Rectal smooth muscle tissue (tissue), 1 donor: Measurements from ENCODE around the gene FFAR1.

Experiments
- H3K27ac ChIP-seq: one replicate; pipeline ENCODE4 v1.7.0; 2013; ENCODE audit warnings: low read depth, low read length, inconsistent platforms
- H3K27me3 ChIP-seq: one replicate; pipeline ENCODE4 v1.7.0; 2013; ENCODE audit warnings: low read length; ENCODE audit not compliant: control insufficient read depth, insufficient read depth
- H3K36me3 ChIP-seq: one replicate; pipeline ENCODE4 v1.7.0; 2013; ENCODE audit warnings: low read length; ENCODE audit not compliant: control insufficient read depth, insufficient read depth
- H3K4me1 ChIP-seq: one replicate; pipeline ENCODE4 v1.7.0; 2013; ENCODE audit warnings: low read length; ENCODE audit not compliant: control insufficient read depth, insufficient read depth
- H3K4me3 ChIP-seq: one replicate; pipeline ENCODE4 v1.7.0; 2013; ENCODE audit warnings: low read length
- H3K9ac ChIP-seq: one replicate; pipeline ENCODE4 v1.7.0; 2013; ENCODE audit warnings: low read length

The FFAR1 gene

DNA sequence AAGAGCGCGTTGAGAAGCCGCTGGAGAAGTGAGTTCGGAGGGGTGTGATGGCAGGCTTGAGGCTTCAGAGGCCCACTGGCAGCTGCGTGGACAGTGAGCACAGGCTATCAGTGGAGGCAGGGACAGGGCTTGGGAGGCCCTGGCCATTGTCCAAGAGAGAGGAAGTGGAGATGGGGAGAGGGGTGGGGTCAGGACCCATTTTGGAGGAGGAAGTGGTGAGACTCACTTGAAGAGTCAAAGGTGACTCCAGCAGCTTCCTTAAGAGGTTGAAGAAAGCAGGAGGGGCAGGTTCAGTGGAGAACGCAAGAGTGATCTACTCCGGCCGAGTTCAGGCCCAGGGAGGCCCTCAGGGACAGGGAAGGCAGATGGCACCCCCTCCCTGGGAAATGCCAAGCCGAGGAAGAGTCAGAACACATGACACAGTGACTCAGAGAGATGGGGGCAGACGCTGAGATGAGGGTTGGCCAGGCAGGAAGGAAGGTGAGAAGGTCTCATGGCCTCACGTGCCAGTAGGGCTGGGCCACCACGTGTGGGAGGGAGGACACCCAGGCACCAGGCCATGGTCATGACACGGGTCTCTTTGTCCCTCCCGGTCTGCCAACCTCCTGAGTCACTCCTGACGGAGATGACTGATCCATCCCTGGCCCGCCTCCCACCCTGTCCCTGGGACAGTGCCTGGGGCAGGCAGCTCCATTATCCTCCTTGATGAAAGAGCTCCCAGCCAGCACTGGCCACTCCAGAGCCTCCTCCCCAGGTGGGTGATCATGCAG is 28.8 kb upstream of the FFAR1 start:
- Histone ChIP-seq H3K27me3 (no peaks in the 10 kb centered on the region), H3K36me3 (no peaks in the 10 kb centered on the region), H3K9ac (no peak overlapping the region), H3K4me3 (no peak overlapping the region), H3K4me1 (no peaks in the 10 kb centered on the region), H3K27ac (no peak overlapping the region)

DNA sequence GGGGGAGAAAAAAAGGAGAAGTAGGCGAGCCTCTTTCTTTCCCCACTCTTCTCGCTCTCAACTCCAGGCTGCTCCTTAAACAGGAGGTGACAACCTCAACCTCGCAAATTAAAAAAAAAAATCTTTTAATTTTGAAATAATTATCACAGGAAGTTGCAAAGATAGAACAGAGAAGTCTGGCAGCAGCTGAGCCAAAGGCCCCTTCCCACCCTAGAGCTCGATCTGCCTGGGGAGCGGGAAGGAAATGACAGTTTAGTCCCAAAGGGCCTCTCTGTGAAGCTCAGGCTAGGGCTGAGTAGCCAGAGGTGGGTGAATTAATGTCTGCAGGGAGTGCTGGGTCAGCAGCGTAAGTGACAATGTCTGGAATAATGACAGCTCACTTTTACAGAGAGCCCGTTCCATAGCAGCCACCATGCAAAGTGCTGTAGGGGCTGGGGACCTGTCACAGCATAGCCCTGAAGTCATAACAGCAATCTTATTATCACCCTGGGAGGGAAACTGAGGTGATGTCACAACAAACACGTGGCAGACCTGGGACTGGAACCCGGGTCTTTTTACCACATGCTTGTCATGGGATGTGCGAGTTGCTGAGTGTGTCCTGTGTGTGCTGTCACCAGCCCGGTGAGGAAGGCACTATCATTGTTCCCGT is 27.5 kb upstream of the FFAR1 start:
- Histone ChIP-seq H3K27ac (no peak overlapping the region), H3K36me3 (no peaks in the 10 kb centered on the region), H3K4me3 (no peak overlapping the region), H3K27me3 (no peaks in the 10 kb centered on the region), H3K4me1 (no peaks in the 10 kb centered on the region), H3K9ac (no peak overlapping the region)

DNA sequence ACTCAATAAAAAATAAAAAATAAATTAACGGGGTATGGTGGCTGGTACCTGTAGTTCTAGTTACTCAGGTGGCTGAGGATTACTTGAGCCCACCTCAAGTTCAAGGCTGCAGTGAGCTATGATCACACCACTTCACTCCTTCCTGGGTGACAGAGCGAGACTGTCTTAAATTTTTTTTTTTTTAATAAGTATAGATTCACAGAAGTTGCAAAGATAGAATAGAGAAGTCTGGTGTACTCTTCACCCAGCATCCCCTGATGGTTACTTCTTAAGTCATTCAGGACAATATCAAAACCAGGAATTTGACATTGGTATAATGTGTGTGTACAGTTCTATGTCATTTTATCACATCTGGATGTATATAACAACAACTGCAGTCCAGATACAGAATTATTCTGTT is 26.4 kb upstream of the FFAR1 start:
- Histone ChIP-seq H3K4me3 (no peak overlapping the region), H3K4me1 (no peaks in the 10 kb centered on the region), H3K27me3 (no peaks in the 10 kb centered on the region), H3K36me3 (no peaks in the 10 kb centered on the region), H3K9ac (no peak overlapping the region), H3K27ac (no peak overlapping the region)

DNA sequence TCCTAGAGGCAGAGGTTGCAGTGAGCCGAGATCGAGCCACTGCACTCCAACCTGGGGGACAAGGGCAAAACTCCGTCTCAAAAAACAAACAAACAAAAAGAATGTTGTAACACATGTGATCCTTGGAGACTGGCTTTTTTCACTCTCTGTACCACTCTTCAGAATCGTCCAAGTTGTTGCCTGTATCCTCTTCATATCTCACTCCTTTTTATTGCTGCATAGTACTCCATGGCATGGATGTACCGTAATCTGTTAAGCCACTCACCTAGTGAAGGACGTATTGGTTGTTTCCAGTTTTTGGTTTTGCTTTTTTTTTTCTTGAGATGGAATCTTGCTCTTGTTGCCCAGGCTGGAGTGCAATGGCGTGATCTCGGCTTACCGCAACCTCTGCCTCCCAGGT is 25.7 kb upstream of the FFAR1 start:
- no peak overlapping the region for H3K27ac ChIP-seq
- H3K4me1 ChIP-seq, result no peaks in the 10 kb centered on the region

DNA sequence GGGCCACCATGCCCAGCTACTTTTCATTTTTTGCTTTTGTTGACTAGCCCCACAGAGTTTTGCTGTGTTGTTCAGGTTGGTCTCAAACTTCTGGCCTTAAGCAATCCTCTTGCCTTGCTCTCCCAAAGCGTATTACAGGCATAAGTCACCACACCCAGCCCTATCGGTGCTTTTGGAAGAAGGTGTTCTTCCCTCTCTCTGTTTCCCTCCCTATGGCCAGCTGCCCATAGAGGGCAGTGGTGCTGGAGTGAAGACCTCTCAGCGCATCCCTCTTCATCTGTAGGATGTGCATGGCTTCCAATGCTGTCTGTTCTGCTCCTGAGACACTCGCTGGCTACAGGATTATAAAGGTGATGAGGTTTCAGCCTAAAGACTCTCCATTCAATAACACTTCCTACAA is 20.1 kb upstream of the FFAR1 start:
- no peak overlapping the region for H3K4me3 ChIP-seq

More for the DNA sequence above, 25.7 kb upstream of the FFAR1 start:
- H3K9ac ChIP-seq, result no peak overlapping the region
- H3K27me3 ChIP-seq, result no peaks in the 10 kb centered on the region
- no peak overlapping the region for H3K4me3 ChIP-seq
- no peaks in the 10 kb centered on the region for H3K36me3 ChIP-seq

DNA sequence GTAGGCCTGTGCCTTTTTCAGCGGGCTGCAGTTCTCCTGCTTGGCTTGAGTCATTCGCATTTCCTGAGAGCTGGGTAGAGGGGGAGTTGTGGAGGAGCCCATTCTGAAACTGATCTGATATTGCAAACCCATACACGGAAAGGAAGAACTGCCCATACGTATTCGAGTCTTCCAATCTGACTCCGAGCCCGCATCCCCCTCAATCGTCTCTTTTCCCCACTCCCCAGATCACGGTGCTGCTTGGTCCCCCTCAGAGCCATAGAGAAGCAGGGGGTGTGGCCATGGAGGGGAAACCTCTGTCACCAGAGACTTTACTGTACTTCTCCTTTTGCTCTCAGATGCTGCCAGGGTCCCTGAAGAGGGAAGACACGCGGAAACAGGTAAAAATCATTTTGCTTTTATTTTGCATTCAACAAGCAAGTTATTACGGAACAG is 18.8 kb upstream of the FFAR1 start, which contains the start of gene CD22:
Gene CD22, plus strand, starts transcription at position 337 of the 435 bp plus-strand sequence. CDS start 2,854 bp downstream, outside the sequence.
- no peaks in the 10 kb centered on the region for H3K27me3 ChIP-seq
- H3K27ac ChIP-seq, result no peak within 1 kb of the TSS
- H3K4me3 ChIP-seq, result no peak within 1 kb of the TSS
- no peaks in the 10 kb centered on the region for H3K4me1 ChIP-seq
- no peaks in the 10 kb centered on the region for H3K36me3 ChIP-seq
- H3K9ac ChIP-seq, result no peak within 1 kb of the TSS

More for the DNA sequence above, 20.1 kb upstream of the FFAR1 start:
- H3K9ac ChIP-seq, result no peak overlapping the region
- H3K27me3 ChIP-seq, result no peaks in the 10 kb centered on the region
- H3K36me3 ChIP-seq, result no peaks in the 10 kb centered on the region
- no peak overlapping the region for H3K27ac ChIP-seq
- H3K4me1 ChIP-seq, result no peaks in the 10 kb centered on the region

DNA sequence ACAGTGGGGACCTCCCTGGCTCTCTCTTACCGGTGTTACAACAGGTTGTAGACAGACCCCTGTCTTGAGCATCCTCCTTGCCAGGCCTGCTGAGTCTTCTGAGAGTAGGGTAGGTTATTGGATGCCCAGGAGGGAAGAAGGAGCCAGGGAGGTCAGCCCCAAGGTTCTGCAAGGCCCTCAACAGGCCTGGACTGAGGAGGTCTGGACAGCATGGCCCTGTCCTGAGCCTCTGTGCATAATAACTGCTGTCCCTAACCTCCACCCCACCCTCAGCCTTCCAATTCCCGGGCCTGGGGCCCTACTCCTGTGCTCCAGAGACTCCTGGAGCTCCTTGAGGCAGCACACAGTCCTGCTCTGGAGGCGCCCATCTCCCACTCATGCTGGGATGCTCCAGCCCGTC is 18.4 kb upstream of the FFAR1 start:
- Histone ChIP-seq H3K4me3 (no peak overlapping the region), H3K27ac (no peak overlapping the region), H3K9ac (no peak overlapping the region), H3K36me3 (no peaks in the 10 kb centered on the region), H3K27me3 (no peaks in the 10 kb centered on the region), H3K4me1 (no peaks in the 10 kb centered on the region)

DNA sequence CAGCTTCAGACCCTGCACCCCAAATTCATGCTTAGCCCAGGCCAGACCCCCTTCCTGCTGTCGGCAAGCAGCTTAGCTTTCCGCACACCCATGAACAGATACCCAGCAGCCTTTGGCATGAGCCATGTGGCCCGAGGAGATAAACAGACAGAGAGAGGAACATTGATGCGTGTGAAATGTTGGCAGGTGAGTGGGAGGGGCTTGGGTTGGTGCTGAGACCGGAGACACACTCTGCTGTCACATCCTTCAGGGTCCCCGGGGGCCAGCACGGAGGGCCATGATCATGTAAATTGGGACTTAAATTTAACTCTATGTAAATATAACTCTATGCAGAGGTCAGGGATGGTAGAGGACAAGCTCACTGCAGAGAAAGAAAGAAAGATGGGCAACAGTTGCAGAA is 17.2 kb upstream of the FFAR1 start:
- Histone ChIP-seq H3K4me1 (no peaks in the 10 kb centered on the region), H3K27ac (no peak overlapping the region), H3K27me3 (no peaks in the 10 kb centered on the region), H3K4me3 (no peak overlapping the region), H3K36me3 (no peaks in the 10 kb centered on the region), H3K9ac (no peak overlapping the region)

DNA sequence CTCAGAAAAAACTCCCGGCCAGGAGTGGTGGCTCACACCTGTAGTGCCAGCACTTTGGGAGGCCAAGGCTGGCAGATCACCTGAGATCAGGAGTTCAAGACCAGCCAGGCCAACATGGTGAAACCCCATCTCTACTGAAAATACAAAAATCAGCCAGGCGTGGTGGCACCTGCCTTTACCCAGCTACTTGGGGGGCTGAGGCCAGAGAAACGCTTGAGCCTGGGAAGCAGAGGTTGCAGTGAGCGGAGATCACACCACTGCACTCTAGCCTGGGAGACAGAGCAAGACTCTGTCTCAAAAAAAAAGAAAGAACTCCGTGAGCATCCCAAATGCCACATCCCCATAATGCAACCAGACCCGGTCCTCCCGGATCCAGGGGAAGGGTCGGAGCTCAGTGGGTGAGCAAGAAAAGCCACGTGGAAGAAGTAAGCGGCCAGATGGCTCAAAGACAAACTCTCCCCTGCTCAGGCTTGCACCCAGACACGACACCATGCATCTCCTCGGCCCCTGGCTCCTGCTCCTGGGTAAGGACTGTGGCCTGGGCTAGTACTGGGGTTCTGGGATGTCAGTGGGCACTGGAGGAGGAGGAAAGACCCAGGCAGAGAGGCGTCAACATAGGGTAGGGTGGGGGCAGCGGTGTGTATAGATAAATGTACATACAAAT is 16.0 kb upstream of the FFAR1 start:
- Histone ChIP-seq H3K4me3 (no peak overlapping the region), H3K27ac (no peak overlapping the region), H3K27me3 (no peaks in the 10 kb centered on the region), H3K4me1 (no peaks in the 10 kb centered on the region), H3K9ac (no peak overlapping the region), H3K36me3 (no peaks in the 10 kb centered on the region)

DNA sequence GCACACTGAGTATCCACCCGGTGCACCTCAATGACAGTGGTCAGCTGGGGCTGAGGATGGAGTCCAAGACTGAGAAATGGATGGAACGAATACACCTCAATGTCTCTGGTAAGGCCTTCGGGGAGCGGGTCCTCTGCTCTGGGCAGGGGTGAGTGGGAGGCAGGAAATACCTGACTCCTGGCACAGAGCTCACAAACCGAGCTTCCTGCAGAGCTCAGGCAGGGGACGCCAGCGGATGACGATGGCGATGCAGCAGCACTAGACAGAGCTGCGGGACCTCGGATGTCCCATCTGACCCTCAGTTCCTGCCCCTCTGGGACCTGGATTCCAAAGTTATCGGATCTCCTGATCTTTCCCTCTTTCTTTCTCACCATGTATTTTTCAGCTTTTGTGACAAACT is 14.9 kb upstream of the FFAR1 start:
- Histone ChIP-seq H3K4me3 (no peak overlapping the region), H3K27me3 (no peaks in the 10 kb centered on the region), H3K36me3 (no peaks in the 10 kb centered on the region), H3K4me1 (no peaks in the 10 kb centered on the region), H3K9ac (no peak overlapping the region), H3K27ac (no peak overlapping the region)

DNA sequence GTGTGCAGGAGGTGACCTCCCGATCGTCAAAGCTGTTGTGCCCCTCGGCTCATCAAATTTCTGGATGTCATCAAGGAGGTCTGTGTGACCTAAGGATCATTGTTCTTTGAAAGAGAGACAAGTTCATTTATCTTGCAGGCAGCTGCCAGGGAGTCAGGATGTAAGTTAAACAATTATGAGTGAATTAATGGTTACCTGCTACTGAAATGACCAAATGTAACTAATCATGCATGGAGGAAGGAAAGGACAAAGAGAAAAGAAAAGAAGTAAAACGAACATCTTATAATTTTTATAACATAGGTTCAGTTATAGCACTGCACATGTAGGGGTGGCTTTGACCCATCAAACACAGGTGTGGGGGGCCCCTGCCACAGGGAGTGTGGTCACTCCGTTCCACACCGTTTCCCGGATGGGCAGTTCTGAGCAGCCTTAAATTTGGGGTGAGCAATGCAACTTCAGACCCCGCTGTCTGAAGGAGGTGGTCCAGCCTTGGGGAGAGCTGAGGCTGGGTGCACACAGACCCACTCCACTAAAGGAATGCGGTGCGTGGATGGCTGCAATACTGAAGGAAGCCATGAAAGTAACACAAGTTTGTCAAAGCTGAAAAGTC is 13.5 kb upstream of the FFAR1 start:
- Histone ChIP-seq H3K4me1 (no peaks in the 10 kb centered on the region), H3K9ac (no peak overlapping the region), H3K4me3 (no peak overlapping the region), H3K36me3 (no peaks in the 10 kb centered on the region), H3K27me3 (no peaks in the 10 kb centered on the region), H3K27ac (no peak overlapping the region)

DNA sequence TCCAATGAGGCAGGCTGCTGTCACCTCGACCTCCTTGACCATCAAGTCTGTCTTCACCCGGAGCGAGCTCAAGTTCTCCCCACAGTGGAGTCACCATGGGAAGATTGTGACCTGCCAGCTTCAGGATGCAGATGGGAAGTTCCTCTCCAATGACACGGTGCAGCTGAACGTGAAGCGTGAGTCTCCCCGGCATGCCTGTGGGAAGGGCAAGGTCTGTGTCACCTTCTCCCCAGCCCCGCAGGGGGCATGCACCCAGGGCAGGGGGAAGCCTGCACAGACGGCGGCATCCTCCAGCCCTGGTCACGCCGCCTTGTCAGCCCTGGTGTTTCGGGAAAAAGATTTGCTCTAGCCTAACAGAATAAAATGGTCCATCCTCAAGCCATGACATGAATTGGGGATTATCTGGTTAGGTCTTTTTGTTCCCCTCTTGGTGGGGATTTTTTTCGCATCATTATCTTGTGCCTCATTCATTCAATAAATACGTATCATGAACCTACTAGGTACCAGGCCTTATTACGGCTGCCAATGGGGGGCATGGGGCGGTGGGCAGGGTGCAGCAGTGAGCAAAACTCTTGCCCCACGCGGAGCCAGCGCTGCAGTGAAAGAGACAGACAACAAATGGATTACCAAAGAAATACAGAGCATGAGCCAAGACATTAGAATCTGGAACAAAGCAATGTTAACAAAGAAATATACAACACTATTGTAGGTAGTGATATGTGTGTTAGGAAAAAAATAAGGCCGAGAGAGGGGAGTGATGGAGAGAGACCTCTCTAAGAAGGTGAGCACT is 11.3 kb upstream of the FFAR1 start:
- H3K27ac ChIP-seq, result no peak overlapping the region
- no peaks in the 10 kb centered on the region for H3K27me3 ChIP-seq
- H3K9ac ChIP-seq, result no peak overlapping the region
- no peaks in the 10 kb centered on the region for H3K36me3 ChIP-seq
- H3K4me1 ChIP-seq, result no peaks in the 10 kb centered on the region
- H3K4me3 ChIP-seq, result no peak overlapping the region
